Activated T-cell treated with anti-CD3 and anti-CD28 coated beads for 48 hours (primary cell): ENCODE results near the gene HINFP.

Experiments
- DNase-seq: peaks from one replicate; pipeline ENCODE4 v3.0.0-alpha.2; 2020; ENCODE audit warnings: low read depth

The HINFP gene, protein sequence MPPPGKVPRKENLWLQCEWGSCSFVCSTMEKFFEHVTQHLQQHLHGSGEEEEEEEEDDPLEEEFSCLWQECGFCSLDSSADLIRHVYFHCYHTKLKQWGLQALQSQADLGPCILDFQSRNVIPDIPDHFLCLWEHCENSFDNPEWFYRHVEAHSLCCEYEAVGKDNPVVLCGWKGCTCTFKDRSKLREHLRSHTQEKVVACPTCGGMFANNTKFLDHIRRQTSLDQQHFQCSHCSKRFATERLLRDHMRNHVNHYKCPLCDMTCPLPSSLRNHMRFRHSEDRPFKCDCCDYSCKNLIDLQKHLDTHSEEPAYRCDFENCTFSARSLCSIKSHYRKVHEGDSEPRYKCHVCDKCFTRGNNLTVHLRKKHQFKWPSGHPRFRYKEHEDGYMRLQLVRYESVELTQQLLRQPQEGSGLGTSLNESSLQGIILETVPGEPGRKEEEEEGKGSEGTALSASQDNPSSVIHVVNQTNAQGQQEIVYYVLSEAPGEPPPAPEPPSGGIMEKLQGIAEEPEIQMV

GRCh38 chr11:119121008-119121810, at the start of gene HINFP:
Gene HINFP, plus strand, starts transcription at chr11:119121580. Its CDS starts 5,365 bp downstream, at chr11:119126945.
- DNase-seq, result peak; percentile 100

- no peak for DNase-seq
Measured at GRCh38 chr11:119077839-119078238, 43.5 kb upstream of the HINFP start.

DNA sequence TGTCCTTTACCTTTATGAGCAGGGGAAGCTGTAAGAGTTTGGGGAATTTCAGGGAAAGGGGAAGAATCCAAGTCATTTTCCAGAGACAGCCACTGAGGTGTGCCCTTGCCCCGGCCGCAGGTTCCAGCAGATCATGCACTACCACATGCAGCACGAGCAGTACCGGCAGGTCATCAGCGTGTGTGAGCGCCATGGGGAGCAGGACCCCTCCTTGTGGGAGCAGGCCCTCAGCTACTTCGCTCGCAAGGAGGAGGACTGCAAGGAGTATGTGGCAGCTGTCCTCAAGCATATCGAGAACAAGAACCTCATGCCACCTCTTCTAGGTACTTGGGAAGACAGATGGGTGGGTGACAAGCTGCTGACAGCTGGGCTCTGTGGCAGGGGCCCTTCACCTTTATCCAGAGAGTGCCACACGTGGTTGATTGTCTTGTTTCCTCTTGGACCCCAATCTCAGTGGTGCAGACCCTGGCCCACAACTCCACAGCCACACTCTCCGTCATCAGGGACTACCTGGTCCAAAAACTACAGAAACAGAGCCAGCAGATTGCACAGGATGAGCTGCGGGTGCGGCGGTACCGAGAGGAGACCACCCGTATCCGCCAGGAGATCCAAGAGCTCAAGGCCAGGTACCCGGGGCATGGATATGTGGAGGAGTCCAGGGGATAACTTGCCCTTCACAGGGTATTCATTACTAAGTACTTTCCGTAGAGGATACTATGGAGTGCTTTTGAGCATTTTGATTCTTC, 42.5 kb upstream of the HINFP start:
- DNase-seq, result no peak

- DNase-seq, result no peak
Measured at GRCh38 chr11:119081682-119082260, 39.6 kb upstream of the HINFP start.

DNA sequence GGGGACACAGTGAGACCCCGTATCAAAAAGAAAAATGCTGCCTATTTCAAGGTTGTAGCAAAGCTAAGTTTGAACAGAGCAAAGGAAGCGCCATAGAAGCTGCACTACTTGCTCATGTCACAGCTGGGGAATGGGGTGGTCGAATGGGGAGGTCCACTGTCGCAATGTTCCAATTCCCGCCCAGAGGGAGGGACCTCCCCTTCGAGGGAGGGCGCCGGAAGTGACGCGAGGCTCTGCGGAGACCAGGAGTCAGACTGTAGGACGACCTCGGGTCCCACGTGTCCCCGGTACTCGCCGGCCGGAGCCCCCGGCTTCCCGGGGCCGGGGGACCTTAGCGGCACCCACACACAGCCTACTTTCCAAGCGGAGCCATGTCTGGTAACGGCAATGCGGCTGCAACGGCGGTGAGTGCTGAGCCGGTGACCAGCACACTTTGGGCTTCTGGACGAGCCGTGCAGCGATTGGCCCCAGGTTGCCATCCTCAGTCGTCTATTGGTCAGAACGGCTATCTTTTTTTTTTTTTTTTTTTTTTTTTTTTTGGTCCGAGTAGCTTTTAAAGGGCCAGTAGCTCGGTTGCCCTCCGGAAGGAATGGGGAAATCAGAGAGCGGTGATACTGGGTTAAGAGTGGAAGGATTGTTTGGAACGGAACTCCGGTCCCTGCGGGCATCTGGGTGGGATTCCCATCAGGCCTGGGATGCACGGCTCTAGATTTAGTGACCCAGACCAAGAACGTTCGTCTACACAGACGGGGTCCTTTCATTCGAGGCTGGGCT, 36.5 kb upstream of the HINFP start, which contains the start of gene HMBS:
Gene HMBS (plus strand): TSS at position 219 of the 774 bp plus-strand sequence. CDS start 153 bp downstream, at position 372.
- DNase-seq, result peak; percentile 92

- DNase-seq, result no peak
Measured at GRCh38 chr11:119085437-119085847, 35.9 kb upstream of the HINFP start.

- no peak for DNase-seq
Measured at GRCh38 chr11:119087123-119087522, 34.3 kb upstream of the HINFP start.

DNA sequence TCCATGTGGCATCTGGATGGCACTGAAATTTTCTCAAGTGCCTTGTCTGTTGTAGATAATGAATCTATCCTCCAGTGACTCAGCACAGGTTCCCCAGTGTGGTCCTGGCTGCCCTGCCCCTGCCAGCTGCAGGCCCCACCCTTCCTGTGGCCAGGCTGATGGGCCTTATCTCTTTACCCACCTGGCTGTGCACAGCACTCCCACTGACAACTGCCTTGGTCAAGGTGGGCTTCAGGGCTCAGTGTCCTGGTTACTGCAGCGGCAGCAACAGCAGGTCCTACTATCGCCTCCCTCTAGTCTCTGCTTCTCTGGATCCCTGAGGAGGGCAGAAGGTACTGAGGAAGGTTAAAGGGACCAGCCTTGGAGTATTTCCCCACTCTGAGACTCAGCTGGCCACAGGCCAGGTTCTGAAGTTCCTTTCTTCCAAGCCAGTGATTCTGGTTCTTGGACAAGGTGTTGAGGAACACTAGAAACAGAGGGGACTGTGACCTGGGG, 33.6 kb upstream of the HINFP start:
- no peak for DNase-seq

DNA sequence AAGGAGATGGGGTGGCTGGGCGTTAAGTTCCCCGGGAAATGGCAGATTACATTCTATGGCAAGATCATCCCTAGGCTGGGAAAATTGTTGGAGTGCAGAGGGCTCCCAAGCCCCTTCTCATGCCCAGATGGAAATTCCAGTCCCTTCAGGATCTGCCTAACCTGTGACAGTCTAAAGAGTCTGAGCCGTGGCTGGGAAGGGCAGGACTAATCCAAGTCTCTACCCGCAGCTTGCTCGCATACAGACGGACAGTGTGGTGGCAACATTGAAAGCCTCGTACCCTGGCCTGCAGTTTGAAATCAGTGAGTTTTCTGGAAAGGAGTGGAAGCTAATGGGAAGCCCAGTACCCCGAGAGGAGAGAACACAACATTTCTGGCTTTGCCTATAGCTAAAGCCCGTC, 33.0 kb upstream of the HINFP start:
- DNase-seq, result no peak

- no peak for DNase-seq
Measured at GRCh38 chr11:119089319-119089718, 32.1 kb upstream of the HINFP start.

DNA sequence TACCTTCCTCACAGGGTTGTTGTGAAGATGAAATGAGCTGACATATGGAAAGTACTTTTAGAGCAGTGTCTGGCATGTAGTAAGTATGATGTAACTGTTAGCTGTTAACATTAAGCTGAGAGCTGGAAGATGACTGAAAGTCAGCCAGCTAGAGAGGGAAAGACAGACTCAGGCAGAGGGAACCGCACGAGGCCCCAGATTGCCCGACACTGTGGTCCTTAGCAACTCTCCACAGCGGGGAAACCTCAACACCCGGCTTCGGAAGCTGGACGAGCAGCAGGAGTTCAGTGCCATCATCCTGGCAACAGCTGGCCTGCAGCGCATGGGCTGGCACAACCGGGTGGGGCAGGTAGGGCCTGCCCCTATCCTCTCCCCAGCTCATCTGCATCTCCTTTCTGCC, 30.2 kb upstream of the HINFP start:
- no peak for DNase-seq

- DNase-seq, result no peak
Measured at GRCh38 chr11:119091966-119092879, 29.2 kb upstream of the HINFP start.

DNA sequence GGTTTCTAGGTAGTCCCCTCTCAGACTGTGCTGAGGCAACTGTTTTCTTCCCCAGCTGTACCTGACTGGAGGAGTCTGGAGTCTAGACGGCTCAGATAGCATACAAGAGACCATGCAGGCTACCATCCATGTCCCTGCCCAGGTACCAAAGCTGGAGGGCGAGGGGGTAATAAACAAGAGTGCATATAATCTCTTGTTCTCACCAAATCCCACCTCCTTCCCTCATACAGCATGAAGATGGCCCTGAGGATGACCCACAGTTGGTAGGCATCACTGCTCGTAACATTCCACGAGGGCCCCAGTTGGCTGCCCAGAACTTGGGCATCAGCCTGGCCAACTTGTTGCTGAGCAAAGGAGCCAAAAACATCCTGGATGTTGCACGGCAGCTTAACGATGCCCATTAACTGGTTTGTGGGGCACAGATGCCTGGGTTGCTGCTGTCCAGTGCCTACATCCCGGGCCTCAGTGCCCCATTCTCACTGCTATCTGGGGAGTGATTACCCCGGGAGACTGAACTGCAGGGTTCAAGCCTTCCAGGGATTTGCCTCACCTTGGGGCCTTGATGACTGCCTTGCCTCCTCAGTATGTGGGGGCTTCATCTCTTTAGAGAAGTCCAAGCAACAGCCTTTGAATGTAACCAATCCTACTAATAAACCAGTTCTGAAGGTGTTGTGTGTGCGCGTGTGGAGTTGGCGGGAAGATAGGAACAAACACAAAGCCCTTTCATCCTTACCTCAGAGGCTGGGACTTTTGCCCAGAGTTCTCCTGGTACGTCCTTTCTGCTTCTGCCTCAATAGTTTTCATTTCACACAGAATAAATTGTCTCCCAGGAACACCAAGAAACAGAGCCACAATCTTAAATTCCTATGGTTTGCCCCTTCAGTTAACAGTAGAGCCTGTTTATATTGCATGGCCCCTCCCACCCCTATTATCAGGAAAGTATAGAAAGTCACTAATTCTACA, 28.2 kb upstream of the HINFP start:
- DNase-seq, result no peak

- DNase-seq, result no peak
Measured at GRCh38 chr11:119093942-119094815, 27.2 kb upstream of the HINFP start.

GRCh38 chr11:119094816-119095065, 26.6 kb upstream of the HINFP start:
- no peak for DNase-seq

- DNase-seq, result peak; percentile 98
Measured at GRCh38 chr11:119095066-119095880, 26.1 kb upstream of the HINFP start.

DNA sequence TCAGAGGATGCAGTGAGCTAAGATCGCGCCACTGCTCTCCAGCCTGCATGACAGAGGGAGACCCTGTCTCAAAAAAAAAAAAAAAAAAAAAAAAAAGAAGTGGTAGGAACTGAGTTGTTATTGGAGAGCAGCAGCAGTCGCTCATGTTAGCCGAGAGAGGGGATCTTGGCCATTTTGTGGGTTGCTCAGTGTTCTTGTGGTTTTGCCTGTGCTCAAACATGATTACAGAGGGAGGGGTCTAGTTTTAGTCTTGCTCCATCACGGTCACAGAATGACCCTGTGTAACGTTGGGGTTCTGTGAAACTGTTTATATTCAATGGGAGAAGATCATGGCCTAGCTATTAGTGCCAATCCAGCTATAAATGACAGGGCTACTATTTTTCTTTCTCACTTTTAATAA, 21.7 kb upstream of the HINFP start:
- DNase-seq, result no peak
